Activated CD8-positive, alpha-beta T cell treated with anti-CD3 and anti-CD28 coated beads, Interleukin-2, amount 10 ng/mL, durations not matched to agents 7 days and 5 days (primary cell): ENCODE results near the gene PTK7. TPM values are rescaled to one million over a fixed set of nuclear protein-coding genes. Genes with fewer than 3 reads are reported as not detected.
"Not testable (repeated sequence)": the region's sequence is repeated elsewhere in the genome, so short reads cannot be mapped to it uniquely, and the experiment has no call there.

Experiments used
- ATAC-seq: fragments of 150-1000 bp; cut with Tn5 transposase; one replicate; pipeline ENCODE4 v1.10.0; 2021; ENCODE audit warnings: moderate library complexity
- CTCF ChIA-PET: fragments of 350-600 bp; sonication (Branson Sonifier 250); formaldehyde crosslinking; loops from one replicate; lab custom pipeline; 2021; ENCODE audit warnings: antibody characterized with exemption; lab: Charles Lee
- POLR2A ChIA-PET: fragments of 350-600 bp; sonication (Branson Sonifier 250); formaldehyde crosslinking; loops from one replicate; lab custom pipeline; 2021; ENCODE audit warnings: antibody characterized with exemption; lab: Charles Lee
- DNase-seq: peaks from one replicate; pipeline ENCODE4 v3.0.0-alpha.2; 2020
- H3K27ac Mint-ChIP-seq: one replicate; pipeline ENCODE4 v1.8.0; 2021; ENCODE audit warnings: mild to moderate bottlenecking, mixed read lengths
- H3K27me3 Mint-ChIP-seq: one replicate; pipeline ENCODE4 v1.8.0; 2021; ENCODE audit warnings: low read depth, mixed read lengths
- H3K36me3 Mint-ChIP-seq: one replicate; pipeline ENCODE4 v1.8.0; 2021; ENCODE audit warnings: low read depth, mixed read lengths
- H3K4me1 Mint-ChIP-seq: one replicate; pipeline ENCODE4 v1.8.0; 2021; ENCODE audit warnings: low read depth, mixed read lengths
- H3K4me3 Mint-ChIP-seq: one replicate; pipeline ENCODE4 v1.8.0; 2021; ENCODE audit warnings: mild to moderate bottlenecking, mixed read lengths
- H3K9me3 Mint-ChIP-seq: one replicate; pipeline ENCODE4 v1.8.0; 2022; ENCODE audit warnings: mixed read lengths; ENCODE audit not compliant: insufficient read depth
- total RNA-seq, 2 experiments: library from RNA; stranded (reverse); gene quantifications; one replicate each; pipeline ENCODE4 v1.2.3, GENCODE V29; 2021

PTK7 gene
- total RNA-seq, 2 experiments from 2014 or later = 1.2 to 1.8 TPM

- POLR2A ChIA-PET, H3K9me3 Mint-ChIP-seq, DNase-seq, H3K4me3 Mint-ChIP-seq, H3K36me3 Mint-ChIP-seq, CTCF ChIA-PET, H3K27ac Mint-ChIP-seq, ATAC-seq, H3K27me3 Mint-ChIP-seq: not testable (repeated sequence)
- H3K4me1 Mint-ChIP-seq = peaks cover 28% of the 10 kb centered on the region
These were observed 63.9 kb downstream of the PTK7 start for GRCh38 chr6:43139973-43140372.

- Mint-ChIP-seq H3K9me3 (no peaks in the 10 kb centered on the region), H3K27me3 (no peaks in the 10 kb centered on the region), H3K4me3 (no peak overlapping the region), H3K4me1 (peaks cover 28% of the 10 kb centered on the region), H3K36me3 (no peaks in the 10 kb centered on the region), H3K27ac (peak overlapping the region; percentile 87)
- POLR2A ChIA-PET = interaction anchor here (1.3 to 2.1 kb wide), 2 partner anchors 82 to 163 kb away, joined by 3 to 6 read pairs; partner anchors contain the start of genes KLC4, MRPL2 and PEX6
- ATAC-seq (no peak), DNase-seq (no peak)
- CTCF ChIA-PET = interaction anchor here (1.1 to 4.1 kb wide), 8 partner anchors 11 to 449 kb away, joined by 3 to 48 read pairs (median 6); partner anchors contain the start of genes KLC4, MRPL2 and PTK7
These were observed 65.5 kb downstream of the PTK7 start for GRCh38 chr6:43141644-43142043.

GRCh38 chr6:43142101-43142500, 66.0 kb downstream of the PTK7 start:
- DNase-seq (peak; percentile 71), ATAC-seq (peak; percentile 58)
- POLR2A ChIA-PET = interaction anchor here (1.2 to 2.4 kb wide), 4 partner anchors 83 to 212 kb away, joined by 3 to 8 read pairs (median 6); partner anchors contain the start of genes CNPY3, KLC4, MRPL2 and PEX6
- no peaks in the 10 kb centered on the region for H3K27me3 Mint-ChIP-seq
- no peaks in the 10 kb centered on the region for H3K36me3 Mint-ChIP-seq
- peaks cover 28% of the 10 kb centered on the region for H3K4me1 Mint-ChIP-seq
- CTCF ChIA-PET = interaction anchor here (0.9 to 4.1 kb wide), 21 partner anchors 9 to 450 kb away, joined by 3 to 61 read pairs (median 12); partner anchors contain the start of genes KLC4, KLHDC3, MEA1 and MRPL2
- peak overlapping the region; percentile 87 for H3K27ac Mint-ChIP-seq
- no peaks in the 10 kb centered on the region for H3K9me3 Mint-ChIP-seq
- peak overlapping the region; percentile 42 for H3K4me3 Mint-ChIP-seq

GRCh38 chr6:43143235-43144128, 67.4 kb downstream of the PTK7 start:
- Mint-ChIP-seq H3K4me3 (peak overlapping the region; percentile 42), H3K4me1 (peaks cover 31% of the 10 kb centered on the region), H3K27ac (peak overlapping the region; percentile 87), H3K36me3 (no peaks in the 10 kb centered on the region), H3K9me3 (no peaks in the 10 kb centered on the region), H3K27me3 (no peaks in the 10 kb centered on the region)
- ATAC-seq = peak; percentile 95
- peak; percentile 85 for DNase-seq
- ChIA-PET POLR2A (interaction anchor here (0.6 to 2.4 kb wide), 14 partner anchors 31 to 253 kb away, joined by 3 to 8 read pairs (median 4); partner anchors contain the start of genes CNPY3, CUL7, DNPH1 and PEX6), CTCF (interaction anchor here (0.6 to 4.1 kb wide), 73 partner anchors 8 to 570 kb away, joined by 3 to 61 read pairs (median 4); partner anchors contain the start of genes CNPY3, CUL7, CUL9 and KLC4)

GRCh38 chr6:43144879-43145278, 68.8 kb downstream of the PTK7 start:
- ChIA-PET POLR2A (interaction anchor here (0.8 kb wide), 1 partner anchor 18 kb away, joined by 3 read pairs; no protein-coding TSS in a partner anchor), CTCF (interaction anchor here (1.4 to 4.1 kb wide), 5 partner anchors 30 to 244 kb away, joined by 8 to 48 read pairs (median 12); partner anchors contain the start of genes KLHDC3 and MEA1)
- H3K4me3 Mint-ChIP-seq = no peak overlapping the region
- H3K27me3 Mint-ChIP-seq = no peaks in the 10 kb centered on the region
- H3K27ac Mint-ChIP-seq = no peak overlapping the region
- DNase-seq = no peak
- no peaks in the 10 kb centered on the region for H3K36me3 Mint-ChIP-seq
- no peaks in the 10 kb centered on the region for H3K9me3 Mint-ChIP-seq
- no peak for ATAC-seq
- H3K4me1 Mint-ChIP-seq = peaks cover 32% of the 10 kb centered on the region

GRCh38 chr6:43146261-43146660, 70.1 kb downstream of the PTK7 start:
- H3K4me3 Mint-ChIP-seq = no peak overlapping the region
- DNase-seq (no peak), ATAC-seq (no peak)
- no peak overlapping the region for H3K27ac Mint-ChIP-seq
- POLR2A ChIA-PET = no interaction called here
- CTCF ChIA-PET = interaction anchor here (0.7 to 1.4 kb wide), 2 partner anchors 12 to 245 kb away, joined by 3 to 7 read pairs; no protein-coding TSS in a partner anchor
- H3K4me1 Mint-ChIP-seq = peaks cover 29% of the 10 kb centered on the region
- no peaks in the 10 kb centered on the region for H3K9me3 Mint-ChIP-seq
- no peaks in the 10 kb centered on the region for H3K27me3 Mint-ChIP-seq
- H3K36me3 Mint-ChIP-seq = no peaks in the 10 kb centered on the region

- Mint-ChIP-seq H3K4me3 (no peak overlapping the region), H3K9me3 (no peaks in the 10 kb centered on the region), H3K27ac (no peak overlapping the region), H3K36me3 (no peaks in the 10 kb centered on the region), H3K27me3 (no peaks in the 10 kb centered on the region), H3K4me1 (peaks cover 25% of the 10 kb centered on the region)
- ChIA-PET POLR2A (no interaction called here), CTCF (interaction anchor here (0.6 to 1.4 kb wide), 5 partner anchors 12 to 245 kb away, joined by 3 to 7 read pairs (median 3); partner anchors contain the start of gene CUL9)
- ATAC-seq (no peak), DNase-seq (no peak)
These were observed 70.9 kb downstream of the PTK7 start for GRCh38 chr6:43146709-43147688.

GRCh38 chr6:43147691-43148477, 71.8 kb downstream of the PTK7 start:
- DNase-seq (no peak), ATAC-seq (no peak)
- CTCF ChIA-PET = interaction anchor here (0.6 to 1.4 kb wide), 4 partner anchors 34 to 246 kb away, joined by 3 to 7 read pairs (median 4); partner anchors contain the start of gene CUL9
- Mint-ChIP-seq H3K36me3 (no peaks in the 10 kb centered on the region), H3K4me1 (peaks cover 16% of the 10 kb centered on the region), H3K9me3 (no peaks in the 10 kb centered on the region), H3K27ac (no peak overlapping the region), H3K27me3 (no peaks in the 10 kb centered on the region), H3K4me3 (no peak overlapping the region)
- POLR2A ChIA-PET = interaction anchor here (0.6 kb wide), 1 partner anchor 556 kb away, joined by 3 read pairs; no protein-coding TSS in a partner anchor

- Mint-ChIP-seq H3K36me3 (no peaks in the 10 kb centered on the region), H3K27me3 (no peaks in the 10 kb centered on the region), H3K4me3 (no peak overlapping the region), H3K9me3 (no peaks in the 10 kb centered on the region), H3K4me1 (peaks cover 4% of the 10 kb centered on the region), H3K27ac (no peak overlapping the region)
- CTCF ChIA-PET = interaction anchor here (0.7 to 1.1 kb wide), 2 partner anchors 184 to 248 kb away, joined by 4 to 5 read pairs; no protein-coding TSS in a partner anchor
- DNase-seq (no peak), ATAC-seq (no peak)
- POLR2A ChIA-PET = no interaction called here
These were observed 73.2 kb downstream of the PTK7 start for GRCh38 chr6:43149265-43149664.
